IMR-90 (cell line): Measurements from ENCODE around the gene PITPNB. TPM values are rescaled to one million over a fixed set of nuclear protein-coding genes. Genes with fewer than 3 reads are reported as not detected.

Source experiments
- ATAC-seq: fragments of 200-7000 bp; cut with Tn5 transposase; 2 replicates; pipeline ENCODE4 v1.9.1; 2020; ENCODE audit warnings: low read depth, mild to moderate bottlenecking, moderate library complexity
- BruUV-seq: library from RNA; stranded (reverse); fragments of 400-500 nt; replicated peaks from 2 replicates; lab custom pipeline; 2021; lab: Mats Ljungman, UMichigan
- CTCF ChIA-PET: fragments of 300-600 bp; formaldehyde crosslinking; extraction: SDS; loops from one replicate; lab custom pipeline; 2021; ENCODE audit warnings: antibody characterized with exemption; lab: Yijun Ruan, JAX
- POLR2A ChIA-PET: fragments of 300-600 bp; sonication (Branson Sonifier 250); formaldehyde crosslinking; loops from one replicate; lab custom pipeline; 2022; ENCODE audit warnings: antibody characterized with exemption; ENCODE audit not compliant: unreplicated experiment; lab: Charles Lee
- DNase-seq: peaks from one replicate; pipeline ENCODE4 v3.0.0; 2013
- H2AFZ ChIP-seq: replicated peaks from 2 replicates; pipeline ENCODE3; 2013; ENCODE audit warnings: low read length, mild to moderate bottlenecking; ENCODE audit not compliant: poor library complexity
- H2AK5ac ChIP-seq: 2 replicates; pipeline ENCODE4 v1.6.1; 2013; ENCODE audit warnings: low read depth, low read length, inconsistent platforms
- H2AK9ac ChIP-seq: replicated peaks from 2 replicates; pipeline ENCODE3; 2013; ENCODE audit warnings: mild to moderate bottlenecking, low read depth, low read length, moderate library complexity; ENCODE audit not compliant: poor library complexity
- H2BK120ac ChIP-seq: 2 replicates; pipeline ENCODE4 v1.6.1; 2013; ENCODE audit warnings: low read depth, low read length, inconsistent platforms
- H2BK15ac ChIP-seq: 3 replicates; pipeline ENCODE4 v1.6.1; 2013; ENCODE audit warnings: low read depth, low read length, inconsistent platforms
- H2BK20ac ChIP-seq: 2 replicates; pipeline ENCODE4 v1.6.1; 2013; ENCODE audit warnings: low read depth, mild to moderate bottlenecking, inconsistent platforms, low read length, moderate library complexity
- H2BK5ac ChIP-seq: 2 replicates; pipeline ENCODE4 v1.6.1; 2013; ENCODE audit warnings: mild to moderate bottlenecking, low read depth, low read length, inconsistent platforms; ENCODE audit not compliant: poor library complexity, severe bottlenecking
- H3K14ac ChIP-seq: replicated peaks from 2 replicates; pipeline ENCODE4 v1.6.1; 2013; ENCODE audit warnings: low read depth, low read length, inconsistent platforms
- H3K18ac ChIP-seq: 2 replicates; pipeline ENCODE4 v1.6.1; 2013; ENCODE audit warnings: low read depth, low read length, control low read depth
- H3K23ac ChIP-seq: 2 replicates; pipeline ENCODE4 v1.6.1; 2013; ENCODE audit warnings: low read depth, low read length, inconsistent platforms
- H3K27ac ChIP-seq: 2 replicates; pipeline ENCODE4 v1.5.1; 2013; ENCODE audit warnings: mild to moderate bottlenecking, control low read depth, low read length; ENCODE audit not compliant: insufficient read depth
- H3K27me3 ChIP-seq: 2 replicates; pipeline ENCODE4 v1.6.1; 2013; ENCODE audit warnings: low read length; ENCODE audit not compliant: control insufficient read depth, insufficient read depth
- H3K36me3 ChIP-seq: 2 replicates; pipeline ENCODE4 v1.6.1; 2013; ENCODE audit warnings: low read length, mixed read lengths; ENCODE audit not compliant: control insufficient read depth, insufficient read depth
- H3K4ac ChIP-seq: 2 replicates; pipeline ENCODE4 v1.6.1; 2013; ENCODE audit warnings: low read depth, low read length, inconsistent platforms
- H3K4me1 ChIP-seq: 2 replicates; pipeline ENCODE4 v1.6.1; 2013; ENCODE audit warnings: low read length, mixed read lengths; ENCODE audit not compliant: control insufficient read depth, insufficient read depth
- H3K4me2 ChIP-seq: 2 replicates; pipeline ENCODE4 v1.6.1; 2013; ENCODE audit warnings: low read depth, mild to moderate bottlenecking, control low read depth, low read length, moderate library complexity
- H3K4me3 ChIP-seq: 2 replicates; pipeline ENCODE4 v1.5.1; 2013; ENCODE audit warnings: low read depth, mild to moderate bottlenecking, control low read depth, low read length, moderate library complexity; ENCODE audit not compliant: insufficient read depth
- H3K56ac ChIP-seq: 2 replicates; pipeline ENCODE4 v1.6.1; 2013; ENCODE audit warnings: low read length, inconsistent platforms; ENCODE audit not compliant: insufficient read depth; ENCODE audit errors: extremely low read depth
- H3K79me1 ChIP-seq, 2 experiments: 2 replicates each; pipeline ENCODE4 v1.6.1; 2013; ENCODE audit warnings: low read length in 2 of 2, inconsistent platforms in 1 of 2, low read depth in 1 of 2
- H3K9ac ChIP-seq: 2 replicates; pipeline ENCODE4 v1.6.1; 2013; ENCODE audit warnings: low read depth, low read length, control low read depth
- H3K9me1 ChIP-seq: 2 replicates; pipeline ENCODE4 v1.6.1; 2013; ENCODE audit warnings: low read length, inconsistent platforms; ENCODE audit not compliant: insufficient read depth
- H3K9me3 ChIP-seq: 2 replicates; pipeline ENCODE4 v1.6.1; 2013; ENCODE audit warnings: low read length; ENCODE audit not compliant: control insufficient read depth, insufficient read depth
- H4K20me1 ChIP-seq: 2 replicates; pipeline ENCODE4 v1.6.1; 2013; ENCODE audit warnings: low read length, inconsistent platforms; ENCODE audit not compliant: insufficient read depth
- H4K5ac ChIP-seq: 2 replicates; pipeline ENCODE4 v1.6.1; 2013; ENCODE audit warnings: mild to moderate bottlenecking, low read depth, low read length, control low read depth
- H4K8ac ChIP-seq, 2 experiments: 2 replicates each; pipeline ENCODE4 v1.6.1; 2013; ENCODE audit warnings: low read depth in 2 of 2, low read length in 2 of 2, control low read depth in 1 of 2, inconsistent platforms in 1 of 2
- H4K91ac ChIP-seq: 2 replicates; pipeline ENCODE4 v1.6.1; 2013; ENCODE audit warnings: low read depth, low read length, inconsistent platforms; ENCODE audit not compliant: insufficient read depth
- BHLHE40 ChIP-seq: fragments of 150-350 bp; IDR thresholded peaks from 2 replicates; pipeline ENCODE4 v1.6.1; 2016; ENCODE audit warnings: mild to moderate bottlenecking, low read depth, low read length
- CEBPB ChIP-seq: IDR thresholded peaks from 2 replicates; pipeline ENCODE4 v1.6.1; 2012; ENCODE audit warnings: low read depth, low read length, improper control_type of control experiment
- CTCF ChIP-seq: conservative IDR thresholded peaks from 2 replicates; pipeline ENCODE4 v1.5.1; 2012; ENCODE audit warnings: mild to moderate bottlenecking, low read depth, low read length, improper control_type of control experiment
- MAZ ChIP-seq: IDR thresholded peaks from 2 replicates; pipeline ENCODE4 v1.6.1; 2012; ENCODE audit warnings: low read depth, mild to moderate bottlenecking, low read length, improper control_type of control experiment, moderate library complexity, borderline replicate concordance
- NFE2L2 ChIP-seq: fragments of 150-350 bp; IDR thresholded peaks from 2 replicates; pipeline ENCODE4 v1.6.1; 2016; ENCODE audit warnings: low read depth, mild to moderate bottlenecking, low read length
- POLR2A ChIP-seq: IDR thresholded peaks from 2 replicates; pipeline ENCODE4 v1.6.1; 2012; ENCODE audit warnings: mild to moderate bottlenecking, low read depth, low read length
- RCOR1 ChIP-seq: IDR thresholded peaks from 2 replicates; pipeline ENCODE4 v1.6.1; 2012; ENCODE audit warnings: mild to moderate bottlenecking, low read length, improper control_type of control experiment; ENCODE audit not compliant: insufficient replicate concordance
- RFX5 ChIP-seq: IDR thresholded peaks from 2 replicates; pipeline ENCODE4 v1.8.0; 2012; ENCODE audit warnings: low read depth, mild to moderate bottlenecking, low read length, moderate library complexity
- SMC3 ChIP-seq: fragments of 150-350 bp; IDR thresholded peaks from 2 replicates; pipeline ENCODE4 v1.6.1; 2016; ENCODE audit warnings: low read depth, mild to moderate bottlenecking, antibody characterized with exemption, low read length, moderate library complexity
- USF2 ChIP-seq: fragments of 150-350 bp; IDR thresholded peaks from 2 replicates; pipeline ENCODE4 v1.6.1; 2017; ENCODE audit warnings: mild to moderate bottlenecking, antibody characterized with exemption, low read length, low read depth
- WGBS, 2 experiments: methylation state at CpG; one replicate each; pipeline versions ENCODE4 v1.1.5 to v1.1.7; 2013; ENCODE audit warnings: missing lambda C conversion rate in 2 of 2; ENCODE audit not compliant: insufficient read length in 1 of 2; ENCODE audit errors: extremely low coverage in 2 of 2; 5-methylcytosine and 5-hydroxymethylcytosine counted together
- dilution Hi-C: fragments of 300-500 bp; cut with HindIII; formaldehyde crosslinking; loops from one replicate; pipeline ENCODE4 v1.14.3; 2018; ENCODE audit warnings: low sequenced_read_pairs; ENCODE audit not compliant: unreplicated experiment
- in situ Hi-C: fragments of 300-500 bp; cut with MboI; formaldehyde crosslinking; loops from 3 replicates; pipeline ENCODE4 v1.14.3; 2019; ENCODE audit warnings: low sequenced_read_pairs, inconsistent platforms, mixed read lengths
- intact Hi-C: fragments of 100-400 bp; cut with micrococcal nuclease; formaldehyde crosslinking; loops from 2 replicates; pipeline ENCODE4 v1.10.0; 2022
- polyA plus RNA-seq, 3 experiments: library from polyadenylated mRNA; depleted of rRNA; stranded (reverse); fragments of >200 nt; gene quantifications; 2 replicates each; pipeline ENCODE4 v1.2.3, GENCODE V29; 2012; ENCODE audit warnings: low replicate concordance in 1 of 3
- total RNA-seq: library from RNA; depleted of rRNA; stranded (reverse); fragments of >200 nt; gene quantifications from 2 replicates; pipeline ENCODE4 v1.2.3, GENCODE V29; 2012

PITPNB gene
- total and polyA plus RNA-seq, 2 of the 4 experiments (the other 2 are of a cell fraction): 19.7 to 54.5 TPM

- H3K36me3 ChIP-seq: peaks cover 6% of the 10 kb centered on the region
- intact Hi-C loops (no loop called here), in situ Hi-C loops (no loop called here), dilution Hi-C loops (no loop called here)
- no peak overlapping the region for H4K5ac ChIP-seq
- no peak overlapping the region for H3K4me2 ChIP-seq
- no peak overlapping the region for H2BK120ac ChIP-seq
- no peak overlapping the region for H2BK15ac ChIP-seq
- DNase-seq: no peak
- no peak overlapping the region for H2AK9ac ChIP-seq
- H3K27ac ChIP-seq: no peak overlapping the region
- H3K79me1 ChIP-seq: peaks cover 14 to 31% of the 10 kb centered on the region in 2 experiments; a peak in 3 of 4 replicates
- H2BK5ac ChIP-seq: no peak overlapping the region
- WGBS, 2 experiments: no CpG with 5 or more reads among the region's 1 CpG
- no peak overlapping the region for H3K56ac ChIP-seq
- H3K4ac ChIP-seq: no peak overlapping the region
- H4K8ac ChIP-seq: no peak overlapping the region
- no peak overlapping the region for H4K91ac ChIP-seq
- no peak overlapping the region for H2AFZ ChIP-seq
- H3K9ac ChIP-seq: no peak overlapping the region
- no peaks in the 10 kb centered on the region for H3K27me3 ChIP-seq
- no TSS peak for BruUV-seq
- no peak for TF ChIP-seq POLR2A
- no peak for TF ChIP-seq RCOR1
- TF ChIP-seq NFE2L2: no peak
- no peak for TF ChIP-seq CTCF
- TF ChIP-seq SMC3: no peak
- TF ChIP-seq MAZ: no peak
- no peak for TF ChIP-seq RFX5
- TF ChIP-seq BHLHE40: no peak
- TF ChIP-seq USF2: no peak
- no peak for TF ChIP-seq CEBPB
- no peak overlapping the region for H2BK20ac ChIP-seq
- H3K14ac ChIP-seq: no peak overlapping the region
- no peak overlapping the region for H2AK5ac ChIP-seq
- no peak overlapping the region for H3K23ac ChIP-seq
- H3K9me1 ChIP-seq: peaks cover 5% of the 10 kb centered on the region
- H3K4me3 ChIP-seq: no peak overlapping the region
- POLR2A ChIA-PET: no interaction called here
- no peak overlapping the region for H3K18ac ChIP-seq
- H4K20me1 ChIP-seq: no peaks in the 10 kb centered on the region
- peaks cover 3% of the 10 kb centered on the region; the same call in 1 of the 2 replicates for H3K4me1 ChIP-seq
- no peak for ATAC-seq
- no peaks in the 10 kb centered on the region for H3K9me3 ChIP-seq
- CTCF ChIA-PET: interaction anchor here (0.7 kb wide), 1 partner anchor 10 kb away, joined by 3 read pairs; no protein-coding TSS in a partner anchor
These were observed 8.6 kb upstream of the PITPNB start for GRCh38 chr22:27927608-27928007.
